ENCODE data around the gene TRIM17.
A peak's percentile ranks its signal among the peaks of the same experiment; 100 is the strongest.

TRIM17 gene

GRCh38 chr1:228391411-228392020, 25.1 kb downstream of the TRIM17 start:
- Histone ChIP-seq H3K9ac (ENCODE audit: low read length in 2 of 2) (no peak overlapping the region), H3K4me1 (ENCODE audit: control insufficient read depth, insufficient read depth, low read length) (peaks cover 5% of the 10 kb centered on the region), H3K27me3 (ENCODE audit: control insufficient read depth in 1 of 2, insufficient read depth in 2 of 2, low read length in 2 of 2) (no peaks in the 10 kb centered on the region)

GRCh38 chr1:228390649-228391048, 26.0 kb downstream of the TRIM17 start:
- H3K36me3 ChIP-seq (ENCODE audit: control insufficient read depth in 2 of 2, insufficient read depth in 2 of 2, low read length in 2 of 2) = peaks cover 5% of the 10 kb centered on the region in 2 donors
- peaks cover 5% of the 10 kb centered on the region for H3K4me1 ChIP-seq (ENCODE audit: control insufficient read depth, insufficient read depth, low read length)
- H3K9ac ChIP-seq (ENCODE audit: low read length in 2 of 2) = no peak overlapping the region
- H3K9me3 ChIP-seq (ENCODE audit: control insufficient read depth in 2 of 2, low read length in 2 of 2) = no peaks in the 10 kb centered on the region
- no peak overlapping the region for H3K27ac ChIP-seq (ENCODE audit: low read length)
- H3K27me3 ChIP-seq (ENCODE audit: control insufficient read depth in 1 of 2, insufficient read depth in 2 of 2, low read length in 2 of 2) = no peaks in the 10 kb centered on the region
- H3K4me3 ChIP-seq (ENCODE audit: low read length in 2 of 2) = no peak overlapping the region

More at GRCh38 chr1:228391411-228392020, 25.1 kb downstream of the TRIM17 start:
- Histone ChIP-seq H3K36me3 (ENCODE audit: control insufficient read depth in 2 of 2, insufficient read depth in 2 of 2, low read length in 2 of 2) (peaks cover 12 to 14% of the 10 kb centered on the region in 2 donors), H3K27ac (ENCODE audit: low read length) (no peak overlapping the region), H3K9me3 (ENCODE audit: control insufficient read depth in 2 of 2, low read length in 2 of 2) (no peaks in the 10 kb centered on the region), H3K4me3 (ENCODE audit: low read length in 2 of 2) (no peak overlapping the region)

- H3K4me3 ChIP-seq (ENCODE audit: low read length in 2 of 2) = no peak overlapping the region
- no peaks in the 10 kb centered on the region for H3K9me3 ChIP-seq (ENCODE audit: control insufficient read depth in 2 of 2, low read length in 2 of 2)
- H3K27ac ChIP-seq (ENCODE audit: low read length) = no peak overlapping the region
- peaks cover 0 to 4% of the 10 kb centered on the region in 2 donors for H3K36me3 ChIP-seq (ENCODE audit: control insufficient read depth in 2 of 2, insufficient read depth in 2 of 2, low read length in 2 of 2)
- H3K4me1 ChIP-seq (ENCODE audit: control insufficient read depth, insufficient read depth, low read length) = no peaks in the 10 kb centered on the region
- peaks cover 0 to 2% of the 10 kb centered on the region in 2 donors for H3K27me3 ChIP-seq (ENCODE audit: control insufficient read depth in 1 of 2, insufficient read depth in 2 of 2, low read length in 2 of 2)
- no peak overlapping the region for H3K9ac ChIP-seq (ENCODE audit: low read length in 2 of 2)
These were observed 29.3 kb downstream of the TRIM17 start for GRCh38 chr1:228387321-228387720.

DNA sequence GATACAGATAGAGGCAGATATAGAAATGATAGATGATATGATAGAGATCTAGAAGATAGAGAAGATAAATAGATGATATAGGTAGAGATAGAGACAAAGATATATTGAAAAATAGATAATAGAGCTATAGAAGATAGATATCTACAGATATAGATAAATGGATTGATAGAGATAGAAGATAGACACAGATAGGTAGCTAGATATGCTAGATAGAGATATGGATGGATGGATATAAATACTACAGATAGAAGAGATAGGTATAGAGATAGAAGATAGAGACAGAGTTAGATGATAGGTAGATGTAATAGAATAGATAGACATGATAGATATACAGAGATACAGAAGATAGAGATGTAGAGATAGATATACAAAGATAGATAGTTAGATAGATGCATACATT, 31.4 kb downstream of the TRIM17 start:
- H3K27ac ChIP-seq (ENCODE audit: low read length) = no peak overlapping the region
- no peak overlapping the region for H3K4me3 ChIP-seq (ENCODE audit: low read length in 2 of 2)
- no peaks in the 10 kb centered on the region for H3K9me3 ChIP-seq (ENCODE audit: control insufficient read depth in 2 of 2, low read length in 2 of 2)
- H3K27me3 ChIP-seq (ENCODE audit: control insufficient read depth in 1 of 2, insufficient read depth in 2 of 2, low read length in 2 of 2) = peaks cover 0 to 2% of the 10 kb centered on the region in 2 donors
- H3K36me3 ChIP-seq (ENCODE audit: control insufficient read depth in 2 of 2, insufficient read depth in 2 of 2, low read length in 2 of 2) = no peaks in the 10 kb centered on the region
- H3K4me1 ChIP-seq (ENCODE audit: control insufficient read depth, insufficient read depth, low read length) = no peaks in the 10 kb centered on the region
- H3K9ac ChIP-seq (ENCODE audit: low read length in 2 of 2) = no peak overlapping the region

DNA sequence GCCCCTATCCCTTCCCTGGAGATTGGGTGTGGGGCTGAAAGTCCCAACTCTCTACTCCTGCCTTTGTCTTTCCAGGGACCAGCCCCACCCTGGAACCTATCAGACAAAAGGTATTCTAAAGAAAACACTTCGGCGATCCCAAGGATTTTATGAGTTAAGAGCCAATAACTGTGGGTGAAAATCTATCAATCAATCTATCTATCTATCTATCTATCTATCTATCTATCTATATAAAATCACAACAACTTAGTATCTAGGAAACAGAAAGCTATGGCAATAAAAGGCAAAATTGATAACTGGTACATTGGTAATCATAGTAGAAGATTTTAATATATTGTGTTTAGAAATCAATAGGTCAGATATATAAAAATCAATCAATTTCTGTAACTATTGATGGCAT, 32.9 kb downstream of the TRIM17 start:
- H3K4me3 ChIP-seq (ENCODE audit: low read length in 2 of 2) = no peak overlapping the region

GRCh38 chr1:228381356-228381755, 35.3 kb downstream of the TRIM17 start:
- Histone ChIP-seq H3K27ac (ENCODE audit: low read length) (no peak overlapping the region), H3K36me3 (ENCODE audit: control insufficient read depth in 2 of 2, insufficient read depth in 2 of 2, low read length in 2 of 2) (no peaks in the 10 kb centered on the region), H3K9ac (ENCODE audit: low read length in 2 of 2) (no peak overlapping the region), H3K27me3 (ENCODE audit: control insufficient read depth in 1 of 2, insufficient read depth in 2 of 2, low read length in 2 of 2) (peaks cover 0 to 2% of the 10 kb centered on the region in 2 donors), H3K9me3 (ENCODE audit: control insufficient read depth in 2 of 2, low read length in 2 of 2) (peaks cover 0 to 4% of the 10 kb centered on the region in 2 donors), H3K4me1 (ENCODE audit: control insufficient read depth, insufficient read depth, low read length) (peaks cover 10% of the 10 kb centered on the region), H3K4me3 (ENCODE audit: low read length in 2 of 2) (no peak overlapping the region)

More for the DNA sequence above, 32.9 kb downstream of the TRIM17 start:
- peaks cover 0 to 2% of the 10 kb centered on the region in 2 donors for H3K27me3 ChIP-seq (ENCODE audit: control insufficient read depth in 1 of 2, insufficient read depth in 2 of 2, low read length in 2 of 2)
- no peak overlapping the region for H3K27ac ChIP-seq (ENCODE audit: low read length)
- H3K4me1 ChIP-seq (ENCODE audit: control insufficient read depth, insufficient read depth, low read length) = peaks cover 7% of the 10 kb centered on the region
- H3K36me3 ChIP-seq (ENCODE audit: control insufficient read depth in 2 of 2, insufficient read depth in 2 of 2, low read length in 2 of 2) = no peaks in the 10 kb centered on the region
- no peaks in the 10 kb centered on the region for H3K9me3 ChIP-seq (ENCODE audit: control insufficient read depth in 2 of 2, low read length in 2 of 2)
- no peak overlapping the region for H3K9ac ChIP-seq (ENCODE audit: low read length in 2 of 2)

DNA sequence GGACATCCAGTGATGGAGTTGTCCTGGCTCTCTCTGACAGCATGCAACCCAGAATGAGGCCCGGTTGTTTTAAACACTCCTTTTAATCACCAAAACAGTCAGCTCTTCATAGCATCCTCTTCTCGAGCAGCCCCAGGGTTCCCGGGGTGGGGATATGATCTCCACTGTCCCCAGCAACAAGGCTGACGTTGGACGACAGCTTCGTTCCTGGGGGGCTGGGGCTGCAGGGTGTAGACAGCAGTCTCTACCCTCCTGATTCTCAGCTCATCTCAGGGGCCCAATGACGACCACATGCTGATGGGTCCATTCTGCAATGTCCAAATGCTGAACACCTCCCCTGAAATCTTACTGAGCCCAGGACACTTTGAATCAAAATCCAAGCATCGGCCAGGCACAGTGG, 37.0 kb downstream of the TRIM17 start:
- Histone ChIP-seq H3K9ac (ENCODE audit: low read length in 2 of 2) (no peak overlapping the region), H3K9me3 (ENCODE audit: control insufficient read depth in 2 of 2, low read length in 2 of 2) (peaks cover 0 to 6% of the 10 kb centered on the region in 2 donors), H3K4me1 (ENCODE audit: control insufficient read depth, insufficient read depth, low read length) (peaks cover 19% of the 10 kb centered on the region), H3K4me3 (ENCODE audit: low read length in 2 of 2) (no peak overlapping the region), H3K27ac (ENCODE audit: low read length) (no peak overlapping the region), H3K36me3 (ENCODE audit: control insufficient read depth in 2 of 2, insufficient read depth in 2 of 2, low read length in 2 of 2) (no peaks in the 10 kb centered on the region), H3K27me3 (ENCODE audit: control insufficient read depth in 1 of 2, insufficient read depth in 2 of 2, low read length in 2 of 2) (peaks cover 0 to 2% of the 10 kb centered on the region in 2 donors)

DNA sequence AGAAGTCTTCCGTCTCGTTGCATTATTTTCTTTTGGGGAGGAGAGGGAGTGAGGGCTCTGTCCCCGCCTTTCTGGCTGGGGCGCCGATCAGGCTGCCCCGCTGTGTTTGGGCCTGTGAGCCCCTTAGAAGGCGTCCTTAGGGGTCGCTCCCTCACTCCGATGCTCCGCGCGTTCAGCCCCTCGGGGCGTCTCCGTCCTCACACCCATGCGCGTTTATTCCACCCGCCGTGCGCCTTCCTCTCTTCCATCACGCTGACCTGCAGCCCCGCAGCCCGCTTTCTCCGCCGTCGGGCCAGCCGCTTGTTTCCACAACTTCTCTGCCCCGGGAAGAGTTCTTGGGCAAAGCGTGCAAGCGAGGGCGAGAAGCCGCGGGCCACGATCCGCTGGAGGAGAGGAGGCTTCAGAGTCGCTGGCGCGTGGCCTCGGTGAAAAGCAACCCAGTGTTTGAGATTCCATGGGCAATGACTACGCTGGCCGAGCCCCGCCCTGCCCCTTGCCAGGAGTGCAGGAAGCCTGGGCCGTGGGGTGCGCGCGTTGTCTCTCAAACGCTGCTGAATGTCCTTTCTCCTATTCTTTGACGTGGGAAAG, 37.7 kb downstream of the TRIM17 start:
- peak overlapping the region; percentile 71 to 77 for H3K4me3 ChIP-seq (ENCODE audit: low read length in 2 of 2)
- peaks cover 0 to 2% of the 10 kb centered on the region in 2 donors for H3K27me3 ChIP-seq (ENCODE audit: control insufficient read depth in 1 of 2, insufficient read depth in 2 of 2, low read length in 2 of 2)
- H3K27ac ChIP-seq (ENCODE audit: low read length) = no peak overlapping the region
- peaks cover 0 to 6% of the 10 kb centered on the region in 2 donors for H3K9me3 ChIP-seq (ENCODE audit: control insufficient read depth in 2 of 2, low read length in 2 of 2)
- no peaks in the 10 kb centered on the region for H3K36me3 ChIP-seq (ENCODE audit: control insufficient read depth in 2 of 2, insufficient read depth in 2 of 2, low read length in 2 of 2)
- peak overlapping the region; percentile 52 to 62 for H3K9ac ChIP-seq (ENCODE audit: low read length in 2 of 2)
- H3K4me1 ChIP-seq (ENCODE audit: control insufficient read depth, insufficient read depth, low read length) = peaks cover 22% of the 10 kb centered on the region

GRCh38 chr1:228378090-228378872, 38.4 kb downstream of the TRIM17 start:
- H3K4me1 ChIP-seq (ENCODE audit: control insufficient read depth, insufficient read depth, low read length) = peaks cover 22% of the 10 kb centered on the region

GRCh38 chr1:228377664-228378089, 39.0 kb downstream of the TRIM17 start:
- Histone ChIP-seq H3K9ac (ENCODE audit: low read length in 2 of 2) (no peak overlapping the region), H3K27ac (ENCODE audit: low read length) (no peak overlapping the region)

More at GRCh38 chr1:228378090-228378872, 38.4 kb downstream of the TRIM17 start:
- Histone ChIP-seq H3K27ac (ENCODE audit: low read length) (no peak overlapping the region), H3K9me3 (ENCODE audit: control insufficient read depth in 2 of 2, low read length in 2 of 2) (peaks cover 0 to 6% of the 10 kb centered on the region in 2 donors), H3K9ac (ENCODE audit: low read length in 2 of 2) (peak overlapping the region; percentile 52 to 62), H3K36me3 (ENCODE audit: control insufficient read depth in 2 of 2, insufficient read depth in 2 of 2, low read length in 2 of 2) (no peaks in the 10 kb centered on the region), H3K27me3 (ENCODE audit: control insufficient read depth in 1 of 2, insufficient read depth in 2 of 2, low read length in 2 of 2) (peaks cover 0 to under 1% of the 10 kb centered on the region in 2 donors), H3K4me3 (ENCODE audit: low read length in 2 of 2) (peak overlapping the region; percentile 71 to 77)

More at GRCh38 chr1:228377664-228378089, 39.0 kb downstream of the TRIM17 start:
- Histone ChIP-seq H3K36me3 (ENCODE audit: control insufficient read depth in 2 of 2, insufficient read depth in 2 of 2, low read length in 2 of 2) (no peaks in the 10 kb centered on the region), H3K4me3 (ENCODE audit: low read length in 2 of 2) (peak overlapping the region in 1 of 2 donors; percentile 59), H3K9me3 (ENCODE audit: control insufficient read depth in 2 of 2, low read length in 2 of 2) (peaks cover 0 to 6% of the 10 kb centered on the region in 2 donors), H3K27me3 (ENCODE audit: control insufficient read depth in 1 of 2, insufficient read depth in 2 of 2, low read length in 2 of 2) (no peaks in the 10 kb centered on the region), H3K4me1 (ENCODE audit: control insufficient read depth, insufficient read depth, low read length) (peaks cover 22% of the 10 kb centered on the region)
